Measurements from ENCODE around the gene ZNF444. TPM values are rescaled to one million over a fixed set of nuclear protein-coding genes. Genes with fewer than 3 reads are reported as not detected.
A peak's percentile ranks its signal among the peaks of the same experiment; 100 is the strongest.

The ZNF444 gene
- 10 to 100 TPM; 10.6 to 22.1 (median 15.6) TPM for total RNA-seq

- Histone ChIP-seq H3K27me3 (no peaks in the 10 kb centered on the region), H3K4me1 (peaks cover 16 to 61% (median 26%) of the 10 kb centered on the region in 3 donors), H3K9me3 (no peaks in the 10 kb centered on the region), H3K27ac (peak within 1 kb of the TSS; percentile 79 to 93 (median 90)), H3K4me3 (peak within 1 kb of the TSS; percentile 41 to 73 (median 64)), H3K36me3 (peaks cover 0 to under 1% (median 0%) of the 10 kb centered on the region in 3 donors)
- 0% methylated on average over 13 to 27 of the region's 56 CpGs for WGBS, 2 donors
- DNase-seq: peak; percentile 100
- peak in 1 of 4 donors; percentile 49 for TF ChIP-seq POLR2A (IDR thresholded peaks at IDR 0.05)
- TF ChIP-seq CTCF (IDR thresholded peaks at IDR 0.05): peak in 1 of 6 experiments; percentile 13
- intact Hi-C loops (cut with DNase I): no loop called here
Measured at GRCh38 chr19:56140583-56141416, at the start of gene ZNF444. ZNF444 (plus strand) TSS chr19:56141287; CDS start chr19:56146912, 5,625 bp downstream.

GRCh38 chr19:56091751-56092546 lies 49.1 kb upstream of the ZNF444 start:
- intact Hi-C loops (cut with DNase I): no loop called here
- 83 to 89% methylated on average over 29 to 34 of the region's 38 CpGs for WGBS, 2 donors
- H3K36me3 ChIP-seq: peaks cover 4 to 79% (median 5%) of the 10 kb centered on the region in 3 donors
- H3K27me3 ChIP-seq: no peaks in the 10 kb centered on the region
- no peaks in the 10 kb centered on the region for H3K9me3 ChIP-seq
- no peak for DNase-seq
- peak overlapping the region; percentile 16 to 68 (median 56) for H3K27ac ChIP-seq
- H3K4me1 ChIP-seq: peaks cover 0 to 19% (median 4%) of the 10 kb centered on the region in 3 donors
- TF ChIP-seq CTCF (IDR thresholded peaks at IDR 0.05) (no peak), POLR2A (IDR thresholded peaks at IDR 0.05) (no peak)
- H3K4me3 ChIP-seq: no peak overlapping the region

GRCh38 chr19:56092685-56093631 lies 48.1 kb upstream of the ZNF444 start:
- WGBS, 2 donors: 97% methylated on average over 30 to 31 of the region's 32 CpGs
- Histone ChIP-seq H3K36me3 (peaks cover 4 to 79% (median 5%) of the 10 kb centered on the region in 3 donors), H3K9me3 (no peaks in the 10 kb centered on the region), H3K27ac (no peak overlapping the region), H3K27me3 (no peaks in the 10 kb centered on the region), H3K4me3 (no peak overlapping the region), H3K4me1 (peaks cover 0 to 23% (median 4%) of the 10 kb centered on the region in 3 donors)
- intact Hi-C loops (cut with DNase I): no loop called here
- no peak for DNase-seq
- no peak for TF ChIP-seq CTCF (IDR thresholded peaks at IDR 0.05)
- TF ChIP-seq POLR2A (IDR thresholded peaks at IDR 0.05): no peak

- H3K4me1 ChIP-seq: peaks cover 0 to 23% (median 4%) of the 10 kb centered on the region in 3 donors
- peaks cover 2 to 77% (median 6%) of the 10 kb centered on the region in 3 donors for H3K36me3 ChIP-seq
- H3K9me3 ChIP-seq: no peaks in the 10 kb centered on the region
- H3K27ac ChIP-seq: no peak overlapping the region
- intact Hi-C loops (cut with DNase I): no loop called here
- no peak for TF ChIP-seq POLR2A (IDR thresholded peaks at IDR 0.05)
- no peak for DNase-seq
- 92 to 95% methylated on average over 8 of the region's 9 CpGs for WGBS, 2 donors
- no peak overlapping the region for H3K4me3 ChIP-seq
- H3K27me3 ChIP-seq: no peaks in the 10 kb centered on the region
Measured at GRCh38 chr19:56094449-56094848, 46.6 kb upstream of the ZNF444 start.

GRCh38 chr19:56096665-56097064 lies 44.4 kb upstream of the ZNF444 start:
- Histone ChIP-seq H3K36me3 (peaks cover 6 to 85% (median 7%) of the 10 kb centered on the region in 3 donors), H3K4me1 (peaks cover 0 to 7% (median under 1%) of the 10 kb centered on the region in 3 donors)
- WGBS, 2 donors: 86 to 90% methylated on average over 12 to 13 of the region's 13 CpGs

More at GRCh38 chr19:56096665-56097064, 44.4 kb upstream of the ZNF444 start:
- intact Hi-C loops (cut with DNase I): no loop called here
- Histone ChIP-seq H3K4me3 (no peak overlapping the region), H3K27me3 (no peaks in the 10 kb centered on the region), H3K9me3 (no peaks in the 10 kb centered on the region), H3K27ac (no peak overlapping the region)
- DNase-seq: no peak
- TF ChIP-seq POLR2A (IDR thresholded peaks at IDR 0.05) (no peak), CTCF (IDR thresholded peaks at IDR 0.05) (no peak)

All from esophagus squamous epithelium (tissue), 5 donors.